ENCODE measurements around the gene AP2B1.

Gene AP2B1

DNA sequence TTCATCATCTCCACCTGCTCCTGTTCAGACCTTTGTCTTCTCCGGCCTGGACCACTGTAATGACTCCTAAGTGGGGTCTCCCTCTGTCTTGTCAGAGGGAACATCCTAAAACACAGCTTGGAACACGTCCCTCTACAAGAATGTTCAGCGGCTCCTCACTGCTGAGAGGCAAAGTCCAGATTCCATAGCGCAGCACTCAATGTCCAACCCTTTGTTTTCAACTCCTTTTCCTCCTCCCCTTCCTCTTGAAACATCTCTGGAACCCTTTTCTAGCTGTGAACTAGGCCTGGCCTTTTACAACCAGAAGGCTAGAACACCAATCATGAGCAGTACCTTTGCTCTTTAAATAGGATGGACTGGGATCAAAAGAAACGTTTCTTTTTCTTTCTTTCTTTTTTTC lies 174.5 kb downstream of the AP2B1 start:
- H3K27ac ChIP-seq = no peak overlapping the region
- no peak for DNase-seq (ENCODE audit: low spot score)
- TF ChIP-seq, protein P1, sequence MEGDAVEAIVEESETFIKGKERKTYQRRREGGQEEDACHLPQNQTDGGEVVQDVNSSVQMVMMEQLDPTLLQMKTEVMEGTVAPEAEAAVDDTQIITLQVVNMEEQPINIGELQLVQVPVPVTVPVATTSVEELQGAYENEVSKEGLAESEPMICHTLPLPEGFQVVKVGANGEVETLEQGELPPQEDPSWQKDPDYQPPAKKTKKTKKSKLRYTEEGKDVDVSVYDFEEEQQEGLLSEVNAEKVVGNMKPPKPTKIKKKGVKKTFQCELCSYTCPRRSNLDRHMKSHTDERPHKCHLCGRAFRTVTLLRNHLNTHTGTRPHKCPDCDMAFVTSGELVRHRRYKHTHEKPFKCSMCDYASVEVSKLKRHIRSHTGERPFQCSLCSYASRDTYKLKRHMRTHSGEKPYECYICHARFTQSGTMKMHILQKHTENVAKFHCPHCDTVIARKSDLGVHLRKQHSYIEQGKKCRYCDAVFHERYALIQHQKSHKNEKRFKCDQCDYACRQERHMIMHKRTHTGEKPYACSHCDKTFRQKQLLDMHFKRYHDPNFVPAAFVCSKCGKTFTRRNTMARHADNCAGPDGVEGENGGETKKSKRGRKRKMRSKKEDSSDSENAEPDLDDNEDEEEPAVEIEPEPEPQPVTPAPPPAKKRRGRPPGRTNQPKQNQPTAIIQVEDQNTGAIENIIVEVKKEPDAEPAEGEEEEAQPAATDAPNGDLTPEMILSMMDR (IDR thresholded peaks at IDR 0.05) = no peak
- H3K4me3 ChIP-seq = no peak overlapping the region

DNA sequence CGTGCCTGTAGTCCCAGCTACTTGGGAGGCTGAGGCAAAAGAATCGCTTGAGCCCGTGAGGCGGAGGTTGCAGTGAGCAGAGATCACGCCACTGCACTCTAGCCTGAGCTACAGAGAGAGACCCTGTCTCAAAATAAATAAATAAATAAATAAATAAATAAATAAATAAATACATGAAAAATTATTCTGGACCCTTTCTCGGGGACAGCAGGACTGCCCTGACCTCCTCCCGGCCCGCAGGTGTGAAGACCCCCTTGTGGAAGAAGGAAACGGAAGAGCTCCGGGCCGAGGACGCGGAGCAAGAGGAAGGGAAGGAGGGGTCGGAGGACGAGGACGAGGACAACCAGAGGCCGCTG lies 176.6 kb downstream of the AP2B1 start:
- Histone ChIP-seq H3K4me3 (peak overlapping the region; percentile 71), H3K27ac (peak overlapping the region; percentile 32 to 57)
- no peak for DNase-seq (ENCODE audit: low spot score)
- TF ChIP-seq, protein P1 (IDR thresholded peaks at IDR 0.05) = no peak

- DNase-seq (ENCODE audit: low spot score) = peak; percentile 85
- H3K4me3 ChIP-seq = peak overlapping the region; percentile 71
Observed at GRCh38 chr17:35764123-35764991, 177.2 kb downstream of the AP2B1 start.

DNA sequence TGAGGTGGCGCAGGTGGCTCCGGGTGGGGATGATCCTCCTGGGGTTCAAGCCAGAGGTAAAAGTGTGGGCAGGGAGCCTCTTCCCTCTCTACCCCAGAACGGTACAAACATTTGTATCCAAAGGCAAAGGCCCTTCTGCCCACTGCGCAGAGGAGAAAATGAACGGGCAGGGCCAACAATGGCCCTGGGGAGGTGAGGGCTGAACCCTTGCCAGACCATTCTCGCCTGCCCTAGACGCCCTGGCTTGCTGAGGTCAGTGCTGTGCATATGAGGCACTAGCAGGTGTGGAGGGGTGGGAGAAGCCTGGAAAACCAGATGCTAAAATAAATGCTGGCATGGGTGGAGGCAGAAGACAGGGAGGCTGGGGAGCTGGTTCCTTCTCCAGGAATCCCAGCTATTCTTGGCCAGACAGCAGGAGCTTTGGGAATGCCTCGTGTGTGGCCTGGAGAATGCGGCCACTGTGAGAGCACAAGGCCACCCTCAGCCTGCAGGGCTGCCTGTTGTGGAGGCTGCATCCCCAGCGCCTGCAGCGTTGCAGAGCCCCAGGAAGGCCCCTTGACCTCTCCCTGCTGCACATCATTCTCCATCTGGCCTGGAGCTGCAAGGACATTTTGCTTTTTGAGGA lies 178.1 kb downstream of the AP2B1 start:
- H3K27ac ChIP-seq = peak overlapping the region in 1 of 2 donors; percentile 57
- TF ChIP-seq, protein P1 (IDR thresholded peaks at IDR 0.05) = no peak
- no peak for DNase-seq (ENCODE audit: low spot score)
- no peak overlapping the region for H3K4me3 ChIP-seq

More at GRCh38 chr17:35764123-35764991, 177.2 kb downstream of the AP2B1 start:
- TF ChIP-seq, protein P1 (IDR thresholded peaks at IDR 0.05) = peak; percentile 97
- peak overlapping the region; percentile 32 to 57 for H3K27ac ChIP-seq

DNA sequence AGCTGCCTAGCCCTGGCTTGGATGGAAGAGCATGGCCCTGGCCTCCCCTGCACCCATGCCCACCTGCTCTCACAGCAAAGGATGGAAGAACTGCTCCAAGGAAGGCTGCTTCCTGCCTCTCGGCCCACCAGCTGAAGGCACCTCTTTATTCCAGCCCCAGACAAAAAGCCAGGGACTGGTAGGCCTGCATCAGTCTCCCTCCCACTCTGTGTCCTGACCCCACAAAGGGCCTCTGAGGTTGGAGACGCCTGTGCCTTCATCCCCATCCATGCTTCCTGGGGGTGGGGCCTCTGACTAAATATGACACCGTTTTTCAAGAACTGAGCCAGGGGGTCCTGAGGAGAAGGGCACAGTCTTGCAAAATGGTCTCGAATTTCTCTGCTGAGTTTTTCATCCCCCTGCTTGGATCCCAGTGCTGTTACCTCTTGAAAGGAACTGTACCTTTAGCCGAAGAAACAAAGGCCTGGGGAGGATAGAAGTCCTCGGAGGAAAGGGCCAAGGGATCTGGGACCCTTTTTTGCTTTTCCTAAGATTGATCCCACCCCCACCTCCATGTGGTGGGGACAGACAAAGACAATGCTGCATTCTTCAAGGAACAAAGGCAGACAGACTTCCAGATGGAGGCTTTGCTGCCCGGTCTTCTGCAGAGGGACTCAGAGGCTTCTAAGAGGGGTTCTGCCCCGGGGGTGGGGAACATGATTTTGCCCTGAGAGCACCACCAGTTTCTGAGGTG lies 178.8 kb downstream of the AP2B1 start:
- DNase-seq (ENCODE audit: low spot score) = no peak
- TF ChIP-seq, protein P1 (IDR thresholded peaks at IDR 0.05) = no peak
- Histone ChIP-seq H3K4me3 (no peak overlapping the region), H3K27ac (no peak overlapping the region)

DNA sequence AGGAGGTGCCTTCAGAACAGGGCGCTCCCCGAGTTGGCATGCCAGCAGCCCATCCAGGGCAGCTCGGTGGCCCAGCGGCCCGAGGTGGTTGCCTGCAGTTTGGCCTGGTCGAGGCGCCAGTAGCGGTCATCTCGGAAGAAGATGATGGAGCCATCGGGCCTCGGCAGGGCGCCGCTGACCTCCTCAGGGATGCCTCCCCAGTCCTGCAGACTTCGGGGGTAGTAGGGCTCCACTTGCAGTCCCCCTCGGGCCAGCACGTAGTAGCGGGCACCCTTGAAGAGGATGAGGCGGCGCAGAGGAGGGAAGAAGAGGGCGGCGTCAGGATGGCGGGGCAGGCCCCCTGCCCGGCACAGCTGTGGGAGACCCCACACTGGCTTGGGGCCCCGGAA lies 179.4 kb downstream of the AP2B1 start:
- no peak overlapping the region for H3K4me3 ChIP-seq
- H3K27ac ChIP-seq = no peak overlapping the region
- DNase-seq (ENCODE audit: low spot score) = no peak
- TF ChIP-seq, protein P1 (IDR thresholded peaks at IDR 0.05) = no peak

All from coronary artery (tissue), 2 donors.